ENCODE data around the gene YWHAH.

The YWHAH gene

GRCh38 chr22:31923136-31923535 is 21.2 kb upstream of the YWHAH start:
- DNase-seq (ENCODE audit: low read depth in 3 of 3, low spot score in 1 of 3) = no peak

GRCh38 chr22:31923747-31924146 is 20.6 kb upstream of the YWHAH start:
- no peak for DNase-seq (ENCODE audit: low read depth in 3 of 3, low spot score in 1 of 3)

- no peak for DNase-seq (ENCODE audit: low read depth in 3 of 3, low spot score in 1 of 3)
These were observed 19.3 kb upstream of the YWHAH start for GRCh38 chr22:31925056-31925455.

- no peak for DNase-seq (ENCODE audit: low read depth in 3 of 3, low spot score in 1 of 3)
These were observed 18.3 kb upstream of the YWHAH start for GRCh38 chr22:31926024-31926423.

GRCh38 chr22:31926969-31927368 is 17.4 kb upstream of the YWHAH start:
- DNase-seq (ENCODE audit: low read depth in 3 of 3, low spot score in 1 of 3) = no peak

GRCh38 chr22:31927562-31927961 is 16.8 kb upstream of the YWHAH start:
- DNase-seq (ENCODE audit: low read depth in 3 of 3, low spot score in 1 of 3) = no peak

- no peak for DNase-seq (ENCODE audit: low read depth in 3 of 3, low spot score in 1 of 3)
These were observed 15.0 kb upstream of the YWHAH start for GRCh38 chr22:31929167-31929930.

GRCh38 chr22:31932863-31933262 is 11.5 kb upstream of the YWHAH start:
- no peak for DNase-seq (ENCODE audit: low read depth in 3 of 3, low spot score in 1 of 3)

- no peak for DNase-seq (ENCODE audit: low read depth in 3 of 3, low spot score in 1 of 3)
These were observed 10.9 kb upstream of the YWHAH start for GRCh38 chr22:31933406-31933805.

GRCh38 chr22:31933816-31934482 is 10.4 kb upstream of the YWHAH start:
- no peak for DNase-seq (ENCODE audit: low read depth in 3 of 3, low spot score in 1 of 3)

- DNase-seq (ENCODE audit: low read depth in 3 of 3, low spot score in 1 of 3) = no peak
These were observed 8.2 kb upstream of the YWHAH start for GRCh38 chr22:31935961-31936635.

- DNase-seq (ENCODE audit: low read depth in 3 of 3, low spot score in 1 of 3) = no peak
These were observed 7.0 kb upstream of the YWHAH start for GRCh38 chr22:31937341-31937740.

- no peak for DNase-seq (ENCODE audit: low read depth in 3 of 3, low spot score in 1 of 3)
These were observed 6.0 kb upstream of the YWHAH start for GRCh38 chr22:31938296-31938695.

GRCh38 chr22:31940506-31940905 is 3.8 kb upstream of the YWHAH start:
- no peak for DNase-seq (ENCODE audit: low read depth in 3 of 3, low spot score in 1 of 3)

GRCh38 chr22:31942091-31942490 is 2.2 kb upstream of the YWHAH start:
- no peak for DNase-seq (ENCODE audit: low read depth in 3 of 3, low spot score in 1 of 3)

- DNase-seq (ENCODE audit: low read depth in 3 of 3, low spot score in 1 of 3) = no peak
These were observed 943 bp upstream of the YWHAH start for GRCh38 chr22:31943206-31943977.

- DNase-seq (ENCODE audit: low read depth in 3 of 3, low spot score in 1 of 3) = peak in 1 of 3 donors; percentile 23
These were observed 536 bp downstream of the YWHAH start for GRCh38 chr22:31944700-31945442.

- DNase-seq (ENCODE audit: low read depth in 3 of 3, low spot score in 1 of 3) = no peak
These were observed 1.1 kb downstream of the YWHAH start for GRCh38 chr22:31945443-31945855.

- DNase-seq (ENCODE audit: low read depth in 3 of 3, low spot score in 1 of 3) = no peak
These were observed 1.8 kb downstream of the YWHAH start for GRCh38 chr22:31945971-31946680.

- no peak for DNase-seq (ENCODE audit: low read depth in 3 of 3, low spot score in 1 of 3)
These were observed 3.0 kb downstream of the YWHAH start for GRCh38 chr22:31947296-31947695.
